IPS DF 4.7 (cell line): ENCODE measurements around the gene ARHGEF28.

Experiments used
- DNase-seq: peaks from one replicate; pipeline ENCODE4 v3.0.0-alpha.2; 2013; ENCODE audit warnings: low spot score; ENCODE audit errors: extremely low read depth

The ARHGEF28 gene

GRCh38 chr5:73623060-73623459 lies 2.9 kb upstream of the ARHGEF28 start:
- no peak for DNase-seq

DNA sequence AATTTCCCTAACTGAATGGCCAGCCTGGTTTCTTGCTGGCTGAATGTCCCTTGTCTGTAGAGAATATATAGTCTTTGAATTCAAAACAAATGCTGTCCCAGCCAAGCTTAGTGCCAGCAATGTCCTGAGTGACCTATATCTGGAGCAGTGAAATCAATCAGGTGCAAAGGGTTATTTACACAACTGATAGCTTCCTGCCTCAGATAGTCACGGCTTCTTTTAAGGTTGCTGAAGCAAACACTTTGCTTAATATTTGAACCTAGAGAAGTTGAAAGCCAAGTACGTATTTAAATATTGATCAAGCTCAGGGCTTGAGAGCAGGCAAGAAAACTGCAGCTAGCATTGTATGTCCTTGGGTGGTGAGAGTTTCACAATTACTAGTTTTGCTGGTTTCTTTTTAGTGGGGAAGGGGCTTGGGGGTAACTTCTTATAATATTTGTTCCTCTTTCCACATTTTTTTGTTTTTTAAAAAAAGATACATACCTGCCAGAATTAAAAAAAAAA lies 2.0 kb upstream of the ARHGEF28 start:
- no peak for DNase-seq

- no peak for DNase-seq
Measured at GRCh38 chr5:73624888-73625287, 1.1 kb upstream of the ARHGEF28 start.

GRCh38 chr5:73625372-73625943 lies 538 bp upstream of the ARHGEF28 start:
- DNase-seq, result no peak

DNA sequence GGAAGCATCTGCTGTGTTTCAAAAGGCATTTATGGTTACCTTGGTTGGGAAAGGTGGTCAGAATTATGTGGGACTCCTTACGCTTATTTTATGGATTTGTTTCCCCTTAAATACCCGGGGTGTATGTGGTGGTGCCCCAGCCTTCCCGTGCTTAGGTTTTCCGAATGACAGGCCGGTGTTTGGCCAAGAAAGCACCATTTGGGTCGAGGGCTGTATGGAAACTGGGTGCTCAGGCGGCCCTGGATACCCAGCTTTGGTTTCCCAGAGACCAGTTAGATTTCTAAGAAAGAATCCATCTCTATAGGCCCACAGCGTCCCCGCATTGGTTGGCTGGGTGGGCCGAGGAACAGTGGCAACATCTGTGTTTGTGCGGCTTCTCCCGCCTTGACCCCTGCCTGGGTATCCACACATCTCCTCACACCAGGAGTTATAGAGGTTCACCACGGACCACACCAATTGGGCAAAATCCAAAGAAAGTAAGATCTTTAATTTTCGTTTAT lies 868 bp downstream of the ARHGEF28 start:
- no peak for DNase-seq

DNA sequence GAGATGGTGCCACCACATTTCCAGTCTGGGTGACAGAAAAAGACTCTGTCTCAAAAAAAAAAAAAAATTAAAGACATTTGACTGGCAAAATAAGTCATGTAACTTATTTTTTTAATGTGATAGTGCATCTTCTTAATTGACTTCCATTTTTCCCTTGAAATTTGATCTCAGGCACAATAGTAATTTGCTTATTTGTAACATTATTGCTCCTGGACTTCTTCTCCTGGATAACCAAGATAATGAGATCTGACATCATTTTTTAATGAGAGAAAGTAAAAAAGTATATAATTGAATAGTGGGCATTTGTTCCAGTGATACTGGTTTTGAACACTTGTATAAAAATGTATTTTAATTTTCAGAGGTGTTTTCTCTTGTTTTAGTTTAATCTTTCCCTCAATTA lies 3.5 kb downstream of the ARHGEF28 start:
- DNase-seq, result no peak

GRCh38 chr5:73630765-73631164 lies 4.8 kb downstream of the ARHGEF28 start:
- DNase-seq, result no peak

DNA sequence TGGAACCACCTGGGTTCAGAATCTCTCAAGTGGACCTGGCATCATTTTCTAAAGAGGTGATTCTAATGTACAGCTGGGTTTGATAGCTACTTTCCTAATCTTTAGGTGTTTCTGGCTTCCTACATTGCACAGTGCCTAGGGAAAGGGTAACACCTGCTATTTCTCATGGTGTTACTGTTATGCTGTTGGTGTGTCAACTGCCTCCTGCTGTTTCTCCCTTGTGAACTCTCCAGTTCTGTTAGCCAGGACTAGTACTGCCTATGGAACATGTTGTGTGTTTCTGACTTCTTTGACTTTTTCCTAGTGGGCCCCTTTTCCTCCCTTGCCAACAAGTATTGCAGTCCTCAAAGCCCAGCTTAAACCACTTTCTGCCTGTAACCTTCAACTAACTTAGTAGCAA lies 5.5 kb downstream of the ARHGEF28 start:
- no peak for DNase-seq

DNA sequence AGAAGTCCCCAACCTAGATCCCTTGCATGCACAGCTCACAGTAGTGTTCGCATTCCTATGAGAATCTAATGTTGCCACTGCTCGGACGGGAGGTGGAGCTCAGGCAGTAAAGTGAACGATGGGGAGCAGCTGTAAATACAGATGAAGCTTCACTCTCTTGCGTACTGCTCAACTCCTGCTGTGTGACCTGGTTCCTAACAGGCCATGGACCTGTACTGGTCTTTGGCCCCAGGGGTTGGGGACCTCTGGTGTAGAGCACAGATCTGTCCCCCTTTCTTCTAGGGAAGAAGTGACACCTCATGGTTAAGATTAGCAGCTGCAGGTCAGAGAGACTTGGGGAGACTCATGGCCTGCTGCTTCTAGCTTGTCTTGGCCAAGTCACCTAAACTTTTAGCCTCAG lies 7.1 kb downstream of the ARHGEF28 start:
- no peak for DNase-seq

DNA sequence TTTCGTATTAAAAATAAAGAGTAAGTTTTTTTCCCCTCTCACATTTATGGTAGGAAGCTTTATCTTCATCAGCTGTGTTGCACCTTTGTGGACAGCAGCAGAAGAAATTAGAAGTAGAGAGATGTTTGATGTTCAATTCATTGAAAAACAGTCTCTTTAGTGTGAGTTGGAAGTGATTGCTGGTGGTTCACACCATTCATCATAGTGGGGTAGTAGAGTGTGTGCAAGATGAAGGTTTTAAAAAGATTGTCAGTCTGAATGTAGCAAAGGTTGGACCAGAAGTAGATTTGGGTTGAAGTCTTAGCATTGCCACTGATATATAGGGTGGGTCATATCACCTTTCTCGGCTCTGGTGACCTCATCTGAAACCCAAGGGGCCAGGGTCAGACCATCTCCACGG lies 10.4 kb downstream of the ARHGEF28 start:
- DNase-seq, result no peak

DNA sequence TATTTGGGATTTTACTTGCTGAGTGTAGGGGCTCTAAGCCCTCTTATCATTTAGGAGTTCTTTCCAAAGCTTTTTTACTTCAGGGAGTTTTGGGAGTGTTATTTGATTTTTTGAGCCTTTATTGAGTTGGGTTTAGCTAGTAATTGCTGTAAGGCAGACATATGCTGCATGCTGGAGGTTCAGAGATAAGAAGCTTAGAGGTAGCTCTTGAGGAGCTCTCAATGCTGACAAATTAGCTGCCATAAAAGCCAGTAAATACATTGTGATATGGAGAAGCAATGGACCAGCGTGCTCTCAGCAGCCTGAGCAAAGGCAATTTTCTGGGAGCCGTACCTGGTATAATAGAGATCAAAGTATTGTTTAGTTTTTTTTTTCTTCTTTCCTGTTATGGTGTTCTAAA lies 11.6 kb downstream of the ARHGEF28 start:
- no peak for DNase-seq

- DNase-seq, result no peak
Measured at GRCh38 chr5:73638344-73639095, 12.5 kb downstream of the ARHGEF28 start.

- DNase-seq, result no peak
Measured at GRCh38 chr5:73640861-73641320, 14.9 kb downstream of the ARHGEF28 start.

GRCh38 chr5:73641811-73642210 lies 15.8 kb downstream of the ARHGEF28 start:
- no peak for DNase-seq

DNA sequence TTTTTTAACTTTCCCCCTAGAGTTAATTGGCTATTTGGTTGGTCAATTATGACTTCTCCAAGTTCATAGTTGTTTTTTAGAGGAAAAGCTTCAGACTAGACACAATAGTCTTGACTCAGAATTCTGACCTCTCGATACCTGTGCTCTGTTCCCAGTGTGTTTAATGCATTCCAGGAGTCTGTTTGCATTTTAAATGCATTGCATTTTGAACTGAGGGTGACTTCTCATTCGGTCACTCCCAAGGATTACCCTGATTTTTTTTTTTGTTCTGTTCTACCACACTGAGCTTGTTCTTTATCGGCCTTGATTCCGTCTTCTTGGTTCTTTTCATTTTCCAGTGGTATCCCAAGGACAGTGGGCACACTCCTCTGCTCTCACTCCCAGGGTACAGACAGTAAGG lies 16.3 kb downstream of the ARHGEF28 start:
- no peak for DNase-seq

GRCh38 chr5:73644385-73644963 lies 18.5 kb downstream of the ARHGEF28 start:
- no peak for DNase-seq

GRCh38 chr5:73647721-73648120 lies 21.7 kb downstream of the ARHGEF28 start:
- DNase-seq, result no peak

GRCh38 chr5:73648515-73648914 lies 22.5 kb downstream of the ARHGEF28 start:
- DNase-seq, result no peak

DNA sequence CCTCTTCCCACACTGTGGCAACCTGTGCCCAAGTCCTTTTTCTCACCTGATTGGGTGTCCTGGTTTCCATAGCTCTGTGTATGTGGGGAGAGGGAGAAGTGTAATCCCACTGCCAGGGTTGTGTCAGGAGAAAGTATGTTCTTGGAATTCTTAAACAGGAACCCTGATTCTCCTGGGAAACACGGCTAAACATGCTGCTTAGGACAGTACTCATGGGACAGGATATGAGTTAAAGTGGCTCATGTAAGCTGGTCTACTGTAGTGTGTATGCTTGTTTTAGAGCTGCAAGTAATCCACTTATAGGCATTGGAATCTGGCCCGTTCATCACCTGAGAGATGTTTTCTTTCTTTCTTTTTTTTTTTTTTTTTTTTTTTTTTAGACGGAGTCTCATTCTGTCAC lies 23.9 kb downstream of the ARHGEF28 start:
- no peak for DNase-seq

DNA sequence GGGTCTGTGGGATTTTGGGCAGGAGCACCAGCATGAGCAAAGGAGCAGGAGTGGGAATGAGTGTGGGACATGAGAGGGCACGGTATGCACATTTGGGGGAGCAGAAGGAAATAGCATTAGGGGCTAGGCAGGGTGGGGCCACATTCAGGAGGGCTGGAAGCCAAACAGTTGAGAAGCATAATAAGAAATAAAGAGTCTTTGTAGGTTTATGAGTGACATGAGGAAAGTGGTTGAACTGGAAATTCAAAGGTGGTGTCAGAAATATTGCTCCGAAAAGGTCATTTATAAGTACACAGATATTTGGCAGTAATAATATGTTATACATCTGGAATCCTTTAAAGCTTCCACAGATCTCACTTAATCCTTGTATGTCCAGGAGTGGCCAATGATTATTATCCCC lies 26.4 kb downstream of the ARHGEF28 start:
- DNase-seq, result no peak

- DNase-seq, result no peak
Measured at GRCh38 chr5:73654171-73654811, 28.3 kb downstream of the ARHGEF28 start.

DNA sequence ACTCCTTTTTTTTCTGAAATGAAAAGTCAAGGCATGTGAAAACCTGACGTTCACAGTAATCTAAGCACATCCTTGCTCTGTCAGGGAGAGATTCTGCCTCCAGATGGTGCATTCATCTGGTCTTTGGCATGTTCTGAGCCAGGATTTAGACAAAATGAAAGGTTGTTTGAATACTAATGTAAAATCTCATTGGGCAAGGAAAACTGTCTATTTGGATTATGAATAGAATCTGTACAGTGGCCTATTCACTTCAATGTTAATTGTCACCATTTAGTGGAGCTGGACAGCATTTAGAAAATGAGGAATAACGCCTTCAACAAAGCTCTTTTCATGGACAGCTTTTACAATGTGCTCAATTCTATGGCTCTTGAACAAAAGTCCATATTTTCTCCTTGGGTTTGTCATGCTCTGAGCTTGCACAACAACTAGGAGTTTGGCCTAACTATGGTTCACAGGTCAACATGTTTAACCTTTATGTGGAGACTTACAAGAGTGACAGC lies 28.9 kb downstream of the ARHGEF28 start:
- no peak for DNase-seq
